ENCODE results near the gene WNK1.
"Not testable (repeated sequence)": the region's sequence is repeated elsewhere in the genome, so short reads cannot be mapped to it uniquely, and the experiment has no call there.

WNK1 gene

DNA sequence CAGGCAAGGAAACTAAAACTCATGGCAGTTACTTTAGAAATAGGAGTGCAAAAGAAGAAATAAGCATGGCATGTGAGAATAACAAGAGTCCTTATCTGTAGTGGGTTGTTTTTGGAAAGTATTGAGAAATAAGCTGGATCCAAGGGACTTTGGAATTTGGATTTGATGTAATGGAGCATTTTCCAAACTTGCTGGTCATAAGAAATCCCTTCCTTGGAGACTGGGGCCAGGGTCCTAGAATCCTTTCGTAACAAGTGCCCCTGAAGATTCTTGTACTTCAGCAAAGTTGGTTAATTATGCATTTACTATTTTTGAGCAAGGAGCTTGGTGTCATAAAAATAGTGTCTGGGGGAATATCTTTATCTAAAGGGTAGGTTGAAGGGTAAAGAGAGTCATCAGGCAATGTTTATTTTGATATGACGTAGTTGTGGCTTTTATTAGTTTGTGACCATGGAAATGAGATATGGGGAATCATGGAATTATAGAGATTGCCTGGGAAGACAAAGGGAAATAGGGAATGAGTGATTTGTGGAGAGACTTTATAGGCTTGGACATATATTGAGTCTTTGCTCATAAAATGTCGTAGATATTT, 53.9 kb downstream of the WNK1 start:
- peak; percentile 82 for DNase-seq (ENCODE audit: low read depth)
- TF ChIP-seq, protein P1, sequence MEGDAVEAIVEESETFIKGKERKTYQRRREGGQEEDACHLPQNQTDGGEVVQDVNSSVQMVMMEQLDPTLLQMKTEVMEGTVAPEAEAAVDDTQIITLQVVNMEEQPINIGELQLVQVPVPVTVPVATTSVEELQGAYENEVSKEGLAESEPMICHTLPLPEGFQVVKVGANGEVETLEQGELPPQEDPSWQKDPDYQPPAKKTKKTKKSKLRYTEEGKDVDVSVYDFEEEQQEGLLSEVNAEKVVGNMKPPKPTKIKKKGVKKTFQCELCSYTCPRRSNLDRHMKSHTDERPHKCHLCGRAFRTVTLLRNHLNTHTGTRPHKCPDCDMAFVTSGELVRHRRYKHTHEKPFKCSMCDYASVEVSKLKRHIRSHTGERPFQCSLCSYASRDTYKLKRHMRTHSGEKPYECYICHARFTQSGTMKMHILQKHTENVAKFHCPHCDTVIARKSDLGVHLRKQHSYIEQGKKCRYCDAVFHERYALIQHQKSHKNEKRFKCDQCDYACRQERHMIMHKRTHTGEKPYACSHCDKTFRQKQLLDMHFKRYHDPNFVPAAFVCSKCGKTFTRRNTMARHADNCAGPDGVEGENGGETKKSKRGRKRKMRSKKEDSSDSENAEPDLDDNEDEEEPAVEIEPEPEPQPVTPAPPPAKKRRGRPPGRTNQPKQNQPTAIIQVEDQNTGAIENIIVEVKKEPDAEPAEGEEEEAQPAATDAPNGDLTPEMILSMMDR (IDR thresholded peaks at IDR 0.05; ENCODE audit: low read length, missing control alignments): no peak
- no peak overlapping the region for H3K4me3 ChIP-seq (replicated peaks; ENCODE audit: low read depth, low read length)

DNA sequence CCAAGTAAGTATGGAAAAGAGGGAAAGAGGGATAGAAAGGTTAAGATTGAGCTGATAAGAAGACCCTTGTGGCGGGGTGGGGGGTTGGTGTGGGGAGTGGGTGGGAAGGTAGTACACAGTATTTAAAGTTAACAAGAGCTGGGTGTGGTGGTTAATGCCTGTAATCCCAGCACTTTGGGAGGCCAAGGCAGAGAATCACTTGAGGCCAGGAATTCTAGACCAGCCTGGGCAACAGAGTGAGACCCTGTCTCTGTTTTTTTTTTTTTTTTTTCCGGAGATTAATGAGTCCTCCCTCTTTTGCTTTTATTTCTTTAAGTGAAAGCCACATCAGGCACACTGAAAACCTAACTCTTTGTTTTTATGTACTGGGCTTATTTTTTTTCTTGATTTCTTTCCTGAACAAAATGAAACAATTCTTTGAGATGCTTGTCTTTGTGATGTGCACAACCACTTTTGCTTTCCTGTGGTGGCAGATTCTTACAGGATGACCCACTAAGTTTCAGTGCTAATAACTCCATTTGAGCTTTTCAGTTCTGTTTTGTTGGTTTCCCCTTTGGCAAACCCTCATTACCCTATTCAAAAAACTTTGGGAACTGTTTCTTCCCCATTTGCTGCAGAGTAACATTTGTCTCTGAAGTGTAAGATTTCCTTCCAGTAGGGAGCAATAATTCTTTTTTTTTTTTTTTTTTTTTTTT, 54.8 kb downstream of the WNK1 start:
- no peak overlapping the region for H3K4me3 ChIP-seq (replicated peaks; ENCODE audit: low read depth, low read length)
- TF ChIP-seq, protein P1 (IDR thresholded peaks at IDR 0.05; ENCODE audit: low read length, missing control alignments): no peak
- DNase-seq (ENCODE audit: low read depth): no peak

DNA sequence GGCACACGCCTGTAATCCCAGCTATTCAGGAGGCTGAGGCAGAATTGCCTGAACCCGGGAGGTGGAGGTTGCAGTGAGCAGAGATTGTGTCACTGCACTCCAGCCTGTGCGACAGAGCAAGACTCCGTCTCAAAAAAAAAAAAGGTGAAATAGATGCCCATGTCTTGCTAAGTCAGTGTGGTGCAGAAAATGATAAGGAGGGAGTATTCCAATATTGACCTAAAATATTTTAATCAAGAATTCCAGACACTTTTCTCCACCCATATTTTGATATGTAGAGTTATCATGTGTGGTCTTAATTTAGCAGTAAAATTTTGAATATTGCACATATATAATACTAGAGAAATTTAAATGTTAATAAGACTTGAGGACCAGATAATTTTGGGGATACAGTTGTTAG, 57.7 kb downstream of the WNK1 start:
- no peak for DNase-seq (ENCODE audit: low read depth)
- TF ChIP-seq, protein P1 (IDR thresholded peaks at IDR 0.05; ENCODE audit: low read length, missing control alignments): no peak
- no peak overlapping the region for H3K4me3 ChIP-seq (replicated peaks; ENCODE audit: low read depth, low read length)

DNA sequence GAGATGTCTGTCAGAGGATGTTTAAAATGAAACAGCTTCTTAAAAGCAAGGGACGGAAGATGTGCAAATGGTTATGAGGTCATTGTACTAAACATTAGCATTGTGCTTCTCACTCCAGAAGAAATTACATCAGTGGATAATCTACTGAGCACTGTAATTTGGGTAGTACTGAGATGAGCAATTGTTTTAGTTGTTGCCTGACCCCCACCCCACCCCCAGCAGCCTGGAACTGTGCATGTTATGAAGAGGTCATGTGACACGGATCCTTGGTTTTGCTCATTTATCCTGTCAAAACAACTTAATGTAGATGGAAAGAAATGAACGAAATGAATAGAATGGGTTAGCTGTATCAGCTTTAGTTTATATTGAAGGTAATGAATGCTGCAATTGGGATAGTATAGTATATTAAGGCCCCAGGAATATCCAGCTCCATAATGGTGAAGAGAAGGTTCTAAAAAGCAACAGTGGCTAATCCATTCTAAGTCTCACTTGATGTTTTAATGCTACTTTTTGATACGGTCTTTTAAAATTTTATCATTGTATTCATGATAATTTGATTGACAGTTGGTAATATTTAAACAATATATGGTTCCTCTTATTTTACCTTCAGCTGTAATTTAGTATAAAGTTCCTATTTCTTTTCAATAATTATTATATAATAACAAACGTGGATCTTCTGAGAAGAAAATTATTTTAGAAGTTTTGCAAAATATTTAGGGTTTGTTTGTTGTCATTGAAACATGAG, 58.5 kb downstream of the WNK1 start:
- H3K4me3 ChIP-seq (replicated peaks; ENCODE audit: low read depth, low read length): no peak overlapping the region
- TF ChIP-seq, protein P1 (IDR thresholded peaks at IDR 0.05; ENCODE audit: low read length, missing control alignments): no peak
- no peak for DNase-seq (ENCODE audit: low read depth)

DNA sequence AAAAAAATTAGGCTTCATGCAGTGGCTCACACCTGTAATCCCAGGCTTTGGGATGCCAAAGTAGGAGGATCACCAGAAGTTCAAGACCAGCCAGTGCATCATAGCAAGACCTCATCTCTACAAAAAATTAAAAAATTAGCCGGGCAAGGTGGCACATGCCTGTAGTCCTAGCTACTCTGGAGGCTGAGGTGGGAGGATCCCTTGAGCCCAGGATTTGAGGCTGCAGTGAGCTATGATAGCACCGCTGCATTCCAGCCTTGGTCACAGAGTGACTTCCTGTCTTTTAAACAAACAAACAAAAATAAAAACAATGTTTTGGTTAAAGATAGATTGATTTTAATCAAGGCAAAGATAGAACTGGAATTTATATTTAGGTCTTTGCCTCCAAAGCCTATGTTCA, 60.6 kb downstream of the WNK1 start:
- DNase-seq (ENCODE audit: low read depth): no peak
- TF ChIP-seq, protein P1 (IDR thresholded peaks at IDR 0.05; ENCODE audit: low read length, missing control alignments): no peak
- no peak overlapping the region for H3K4me3 ChIP-seq (replicated peaks; ENCODE audit: low read depth, low read length)

DNA sequence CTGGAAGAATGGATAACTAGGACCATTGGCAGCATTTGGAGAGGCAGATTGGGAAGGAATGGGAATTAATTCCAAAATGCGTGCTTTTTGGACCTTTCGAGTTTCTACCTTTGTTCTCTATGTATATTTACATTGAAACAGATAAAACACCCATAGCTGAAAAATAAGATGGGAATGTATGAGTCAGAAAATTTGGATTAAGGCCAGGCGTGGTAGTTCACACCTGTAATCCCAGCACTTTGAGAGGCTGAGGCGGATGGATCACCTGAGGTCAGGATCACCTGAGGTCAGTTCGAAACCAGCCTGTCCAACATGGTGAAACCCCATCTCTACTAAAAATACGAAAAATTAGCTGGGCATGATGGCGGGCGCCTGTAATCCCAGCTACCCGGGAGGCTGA, 65.1 kb downstream of the WNK1 start:
- DNase-seq (ENCODE audit: low read depth): not testable (repeated sequence)

DNA sequence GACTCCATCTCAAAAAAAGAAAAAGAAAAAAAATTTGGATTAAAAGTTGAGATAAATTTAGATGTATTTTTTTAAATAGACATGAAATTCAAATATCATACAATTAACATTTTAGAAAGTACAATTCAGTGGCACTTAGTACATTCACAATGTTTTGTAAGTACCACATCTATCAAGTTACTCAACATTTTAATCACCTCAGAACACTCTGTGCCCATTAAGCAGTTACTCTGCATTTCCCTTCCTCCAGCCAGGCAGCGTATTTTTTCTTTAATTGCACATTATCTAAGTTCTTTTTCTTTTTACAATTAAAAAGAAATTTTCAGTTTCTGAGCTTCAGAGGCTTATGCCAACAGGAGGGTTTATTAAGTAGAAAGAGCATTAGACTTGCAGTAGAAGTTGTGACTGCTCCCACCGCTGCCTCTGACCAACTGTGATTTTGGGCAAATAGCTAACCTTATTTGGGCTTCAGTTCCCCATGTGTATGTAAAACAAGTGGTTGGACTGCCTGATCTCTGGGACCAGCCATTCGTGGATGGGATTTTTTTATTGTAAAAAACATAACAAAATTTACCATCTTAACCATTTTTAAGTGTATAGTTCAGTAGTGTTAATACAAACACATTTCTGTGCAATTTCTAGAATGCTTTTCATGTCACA, 65.7 kb downstream of the WNK1 start:
- DNase-seq (ENCODE audit: low read depth): no peak
- TF ChIP-seq, protein P1 (IDR thresholded peaks at IDR 0.05; ENCODE audit: low read length, missing control alignments): no peak
- H3K4me3 ChIP-seq (replicated peaks; ENCODE audit: low read depth, low read length): no peak overlapping the region

More for the DNA sequence above, 65.1 kb downstream of the WNK1 start:
- not testable (repeated sequence) for H3K4me3 ChIP-seq (replicated peaks; ENCODE audit: low read depth, low read length)
